AG09319 (cell line): ENCODE measurements around the gene SLC10A7.

ENCODE experiments used
- DNase-seq: peaks from one replicate; pipeline ENCODE4 v3.0.0-alpha.2; 2010; ENCODE audit warnings: low read depth; ENCODE audit errors: extremely low read depth
- CTCF ChIP-seq: IDR thresholded peaks from 2 replicates; pipeline ENCODE4 v1.5.1; 2011; ENCODE audit warnings: low read depth, mild to moderate bottlenecking, inconsistent platforms, low read length, moderate library complexity

The SLC10A7 gene

GRCh38 chr4:146346276-146346675, 175.5 kb downstream of the SLC10A7 start:
- DNase-seq, result no peak
- TF ChIP-seq CTCF, result no peak

DNA sequence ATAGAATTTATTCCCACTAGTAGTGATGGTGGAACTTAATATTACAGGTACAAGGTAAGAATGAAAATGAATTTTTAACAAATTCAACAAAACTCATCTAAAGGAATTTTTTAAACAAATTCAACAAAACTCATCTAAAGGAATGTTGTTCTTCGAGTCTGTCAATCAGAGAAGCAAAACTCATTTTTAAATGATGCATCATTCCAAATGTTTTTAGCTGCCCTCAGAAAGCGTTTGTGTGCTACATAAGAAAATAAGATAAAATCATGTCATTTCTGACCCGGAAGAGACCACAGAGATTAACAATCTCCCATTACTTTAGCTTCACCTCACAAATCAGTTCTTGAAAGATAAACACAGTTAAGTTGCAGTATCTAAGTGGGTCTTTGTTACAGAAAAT, 178.0 kb downstream of the SLC10A7 start:
- no peak for DNase-seq
- no peak for TF ChIP-seq CTCF

DNA sequence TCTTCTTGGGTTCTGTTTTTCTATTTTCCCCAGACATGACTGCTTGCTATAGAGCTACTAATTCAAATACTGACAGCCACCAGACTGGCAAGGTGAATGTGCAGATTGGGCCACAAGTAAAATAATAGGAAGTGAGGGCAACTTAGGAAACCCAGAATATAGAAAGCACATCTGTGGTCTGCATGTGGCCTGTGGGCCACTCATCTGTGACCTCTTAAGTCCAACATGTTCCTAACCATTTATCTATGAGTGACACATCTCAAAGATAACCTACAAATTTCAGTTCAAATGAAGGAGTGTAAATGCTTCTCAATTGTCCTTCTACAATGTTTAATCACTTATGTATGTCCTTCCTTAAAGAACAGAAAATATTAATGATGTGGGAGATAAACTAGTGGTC, 178.5 kb downstream of the SLC10A7 start:
- TF ChIP-seq CTCF, result no peak
- DNase-seq, result no peak

- peak; percentile 54 for TF ChIP-seq CTCF
- DNase-seq, result no peak
Measured at GRCh38 chr4:146342600-146343192, 179.0 kb downstream of the SLC10A7 start.

GRCh38 chr4:146340798-146341197, 180.9 kb downstream of the SLC10A7 start:
- peak; percentile 41 for TF ChIP-seq CTCF
- no peak for DNase-seq

GRCh38 chr4:146338512-146338911, 183.2 kb downstream of the SLC10A7 start:
- no peak; the same call in 1 of the 2 replicates for TF ChIP-seq CTCF
- no peak for DNase-seq

DNA sequence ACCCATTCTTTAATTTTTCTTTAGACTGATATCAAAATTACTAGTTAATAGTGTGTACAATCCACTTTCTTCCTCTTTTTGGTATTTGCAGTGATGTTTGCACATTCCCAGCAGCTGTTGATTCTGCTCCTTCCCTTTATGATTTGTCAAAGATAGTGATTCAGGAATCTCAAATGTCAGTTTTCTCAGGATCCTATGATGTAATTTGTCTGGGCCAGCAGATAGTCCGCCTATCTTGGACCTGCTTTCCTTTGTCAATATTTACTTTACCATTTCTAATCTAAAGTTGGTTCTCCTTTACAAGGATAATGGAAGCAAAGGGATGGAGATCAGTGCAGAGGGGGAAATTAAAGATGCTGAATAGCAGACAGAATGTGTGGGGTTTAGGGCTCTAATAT, 185.3 kb downstream of the SLC10A7 start:
- DNase-seq, result no peak
- no peak for TF ChIP-seq CTCF
